Spleen (tissue), 11 donors: ENCODE results near the gene JARID2. TPM values are rescaled to one million over a fixed set of nuclear protein-coding genes. Genes with fewer than 3 reads are reported as not detected.

ENCODE experiments used
- DNase-seq: peaks from one replicate; pipeline ENCODE4 v3.0.0-alpha.2; 2020
- H3K27ac ChIP-seq, 8 donors: fragments of 200-600 bp; sonication (generic) in 7 of 8; 1 replicate in 4 of 8; 2 replicates in 4 of 8; pipeline versions ENCODE4 v1.5.0 to v1.8.0; 2016 to 2021; ENCODE audit warnings: inconsistent platforms in 4 of 8, mild to moderate bottlenecking in 4 of 8, moderate library complexity in 1 of 8
- H3K27me3 ChIP-seq, 7 donors: fragments of 200-600 bp; sonication (generic) in 6 of 7; replicated peaks in 1 of 7; 1 replicate in 4 of 7; 2 replicates in 3 of 7; pipeline versions ENCODE4 v1.5.0 to v1.8.0; 2016 to 2021; ENCODE audit warnings: inconsistent platforms in 3 of 7, mild to moderate bottlenecking in 1 of 7
- H3K36me3 ChIP-seq, 6 donors: fragments of 200-600 bp; sonication (generic) in 5 of 6; 1 replicate in 4 of 6; 2 replicates in 2 of 6; pipeline versions ENCODE4 v1.5.0 to v1.8.0; 2016 to 2021; ENCODE audit warnings: inconsistent platforms in 2 of 6
- H3K4me1 ChIP-seq, 6 donors: fragments of 200-600 bp; sonication (generic) in 5 of 6; 1 replicate in 3 of 6; 2 replicates in 3 of 6; pipeline versions ENCODE4 v1.5.0 to v1.8.0; 2016 to 2021; ENCODE audit warnings: inconsistent platforms in 3 of 6
- H3K4me3 ChIP-seq, 8 donors: fragments of 200-600 bp; sonication (generic) in 7 of 8; 1 replicate in 4 of 8; 2 replicates in 4 of 8; pipeline versions ENCODE4 v1.5.0 to v1.8.0; 2016 to 2021; ENCODE audit warnings: inconsistent platforms in 4 of 8, mild to moderate bottlenecking in 4 of 8, moderate library complexity in 2 of 8
- H3K9me3 ChIP-seq, 8 donors: fragments of 200-600 bp; sonication (generic) in 7 of 8; 1 replicate in 4 of 8; 2 replicates in 4 of 8; pipeline versions ENCODE4 v1.5.0 to v1.8.0; 2016 to 2021; ENCODE audit warnings: inconsistent platforms in 4 of 8
- POLR2A ChIP-seq, 3 donors: fragments of 450-650 bp; IDR thresholded peaks; one replicate each; pipeline ENCODE4 v1.5.1; 2017; ENCODE audit warnings: antibody characterized with exemption in 3 of 3, mild to moderate bottlenecking in 1 of 3
- POLR2AphosphoS5 ChIP-seq, 3 donors: sonication (generic); formaldehyde crosslinking; IDR thresholded peaks; one replicate each; pipeline ENCODE4 v1.5.1; 2017; ENCODE audit warnings: antibody characterized with exemption in 3 of 3
- WGBS, 5 donors: extraction: QIAGEN DNeasy Blood & Tissue Kit in 3 of 5; methylation state at CpG; one replicate each; pipeline versions ENCODE4 v1.1.5 to v1.1.7; 2013 to 2018; 5-methylcytosine and 5-hydroxymethylcytosine counted together
- intact Hi-C: fragments of 100-400 bp; cut with DNase I; formaldehyde crosslinking; loops from one replicate; pipeline ENCODE4 v1.15.0; 2023; ENCODE audit warnings: low total_unique reads
- polyA plus RNA-seq, 3 donors: library from polyadenylated mRNA; stranded (reverse); fragments of 200-250 nt; gene quantifications; one replicate each; pipeline ENCODE4 v1.2.1, GENCODE V29; 2013
- total RNA-seq, 7 donors: library from RNA; depleted of rRNA in 3 of 7; stranded (reverse); fragments of >200 nt in 3 of 7; fragmentation: NEBNext Ultra II Directional in 4 of 7; extraction: Animal tissue kit (Norgen Biotek cat#: 25700) in 4 of 7; gene quantifications; one replicate each; pipeline versions ENCODE4 v1.1.0 to v1.2.1, GENCODE V29; 2016 to 2021
- TF ChIP-seq, protein P1 (sequence below), 11 experiments: fragments of 200-600 bp in 7 of 11; fragments of 450-650 bp in 4 of 11; sonication (generic) in 4 of 11; IDR thresholded peaks in 8 of 11; conservative IDR thresholded peaks in 3 of 11; 1 replicate in 7 of 11; 2 replicates in 4 of 11; pipeline versions ENCODE4 v1.4.0 to v1.8.0; 2016 to 2021; ENCODE audit warnings: antibody characterized with exemption in 11 of 11, inconsistent platforms in 4 of 11, mild to moderate bottlenecking in 1 of 11
- donor health status: healthy with polysubstance abuse.
- donor health status: DM: no; HTN: no; CAD: no; lungs with moderate emphysema.
- donor health status: DM: no; HTN: no; CAD: no.
- donor health status: Bipolar disorder and iron deficiency.
- donor health status: healthy.
- donor health status: DM: no; HTN: no; CAD: no.
- donor health status: DM: yes; HTN: yes; CAD: no.

The JARID2 gene
- total and polyA plus RNA-seq, 10 donors = 4.4 to 27.1 (median 20.6) TPM

DNA sequence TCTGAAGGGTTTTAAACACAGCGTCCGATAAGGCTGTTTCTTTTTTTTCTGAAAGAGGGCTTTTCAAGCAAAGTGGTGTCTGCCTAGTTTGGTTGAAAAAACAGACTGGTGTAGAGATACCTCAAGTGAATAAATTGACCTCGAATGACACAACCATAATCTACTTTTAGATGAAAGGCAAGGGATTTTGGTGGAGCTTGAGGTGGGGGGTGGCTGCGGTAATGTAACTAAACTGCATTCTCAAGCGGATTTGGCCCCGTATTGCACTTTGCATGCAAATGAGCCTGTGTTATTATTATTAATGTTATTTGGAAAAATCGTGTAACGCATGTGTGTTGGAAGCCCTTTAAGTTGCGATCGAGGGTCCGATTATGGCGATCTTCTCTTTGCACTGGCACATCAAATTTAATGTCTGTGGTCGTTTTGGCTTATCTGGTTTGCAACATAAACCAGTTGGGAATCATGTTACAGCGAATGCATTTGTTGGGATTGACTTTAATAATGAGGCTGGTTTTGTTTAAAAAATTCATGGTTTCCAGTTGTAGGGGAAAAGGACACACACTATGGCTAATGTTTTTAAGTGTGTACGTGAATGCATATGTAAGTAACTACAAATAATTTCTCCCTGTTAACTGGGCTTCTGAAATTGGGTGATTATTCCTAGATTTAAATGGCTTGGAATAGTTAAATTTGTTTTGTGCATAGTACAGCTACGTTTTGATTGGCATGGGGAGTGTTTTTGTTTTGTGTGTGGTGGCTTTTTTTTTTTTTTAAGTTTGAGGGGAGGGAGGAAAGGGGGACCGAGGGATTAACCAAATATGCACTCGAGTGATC is 1.0 kb downstream of the JARID2 start:
- intact Hi-C loops = no loop called here

DNA sequence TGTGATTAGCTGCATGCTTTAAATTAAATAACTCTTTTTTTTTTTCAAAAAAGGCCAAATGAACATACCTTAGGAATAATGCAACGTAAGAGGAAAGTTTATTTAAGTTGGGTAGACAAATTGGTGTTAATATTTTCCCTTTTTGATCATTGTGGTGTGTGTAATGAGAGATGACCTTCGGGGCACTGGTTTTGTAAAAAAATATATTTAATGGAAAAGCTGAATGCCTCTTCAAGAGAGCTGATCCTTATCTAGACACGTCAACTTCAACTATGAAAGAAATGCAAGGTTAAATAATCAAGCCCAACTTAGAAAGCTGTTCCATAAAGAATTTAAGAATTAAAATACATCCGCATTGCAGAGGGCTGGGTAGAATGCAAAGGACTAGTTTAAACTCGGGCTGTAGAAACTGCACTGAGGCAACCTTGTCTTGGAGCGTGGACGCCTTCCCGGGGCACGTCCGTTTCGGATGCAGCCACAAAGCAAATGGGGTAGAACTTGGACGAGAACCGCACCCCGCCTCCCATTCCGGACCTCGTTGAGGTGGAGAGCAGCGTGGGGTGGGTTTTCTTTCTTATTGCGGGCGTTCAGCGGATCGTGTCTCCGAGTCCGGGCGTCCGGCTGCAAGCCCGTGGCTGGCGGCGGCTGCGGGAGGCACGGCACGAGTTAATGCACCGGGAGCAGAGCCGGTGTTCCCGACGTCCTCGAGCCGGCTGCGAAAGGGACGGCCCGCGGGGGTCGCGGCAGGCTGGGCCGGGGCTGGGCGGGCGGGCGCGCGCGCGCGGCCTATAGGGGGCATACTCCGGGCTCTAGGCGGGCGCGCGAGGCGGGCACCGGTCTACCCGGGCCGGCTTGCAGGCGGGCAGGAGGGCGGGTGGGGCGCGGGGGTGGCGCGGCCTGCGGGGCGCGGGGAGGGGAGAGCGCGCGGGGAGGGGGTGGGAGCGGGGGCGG is 1.9 kb downstream of the JARID2 start:
- TF ChIP-seq POLR2AphosphoS5 (IDR thresholded peaks at IDR 0.05) (peak; percentile 55 to 80 (median 79)), POLR2A (IDR thresholded peaks at IDR 0.05) (peak in 1 of 3 donors; percentile 2)
- TF ChIP-seq, protein P1, sequence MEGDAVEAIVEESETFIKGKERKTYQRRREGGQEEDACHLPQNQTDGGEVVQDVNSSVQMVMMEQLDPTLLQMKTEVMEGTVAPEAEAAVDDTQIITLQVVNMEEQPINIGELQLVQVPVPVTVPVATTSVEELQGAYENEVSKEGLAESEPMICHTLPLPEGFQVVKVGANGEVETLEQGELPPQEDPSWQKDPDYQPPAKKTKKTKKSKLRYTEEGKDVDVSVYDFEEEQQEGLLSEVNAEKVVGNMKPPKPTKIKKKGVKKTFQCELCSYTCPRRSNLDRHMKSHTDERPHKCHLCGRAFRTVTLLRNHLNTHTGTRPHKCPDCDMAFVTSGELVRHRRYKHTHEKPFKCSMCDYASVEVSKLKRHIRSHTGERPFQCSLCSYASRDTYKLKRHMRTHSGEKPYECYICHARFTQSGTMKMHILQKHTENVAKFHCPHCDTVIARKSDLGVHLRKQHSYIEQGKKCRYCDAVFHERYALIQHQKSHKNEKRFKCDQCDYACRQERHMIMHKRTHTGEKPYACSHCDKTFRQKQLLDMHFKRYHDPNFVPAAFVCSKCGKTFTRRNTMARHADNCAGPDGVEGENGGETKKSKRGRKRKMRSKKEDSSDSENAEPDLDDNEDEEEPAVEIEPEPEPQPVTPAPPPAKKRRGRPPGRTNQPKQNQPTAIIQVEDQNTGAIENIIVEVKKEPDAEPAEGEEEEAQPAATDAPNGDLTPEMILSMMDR (IDR thresholded peaks at IDR 0.05 in 8 of 11, conservative IDR thresholded peaks at IDR 0.05 in 3 of 11) = peak in 7 of 11 experiments; percentile 15 to 59 (median 53)
- H3K4me1 ChIP-seq = peaks cover 3 to 73% (median 62%) of the 10 kb centered on the region in 6 donors
- peak overlapping the region; percentile 69 to 95 (median 90) for H3K4me3 ChIP-seq
- H3K27me3 ChIP-seq = no peaks in the 10 kb centered on the region
- H3K36me3 ChIP-seq = no peaks in the 10 kb centered on the region
- DNase-seq = peak; percentile 92
- no peaks in the 10 kb centered on the region for H3K9me3 ChIP-seq
- H3K27ac ChIP-seq = peak overlapping the region; percentile 86 to 99 (median 94)
- WGBS, 5 donors = 0 to 1% (median 0%) methylated on average over 28 to 66 of the region's 75 CpGs
- intact Hi-C loops = no loop called here

More for the DNA sequence above, 1.0 kb downstream of the JARID2 start:
- no peaks in the 10 kb centered on the region for H3K27me3 ChIP-seq
- H3K4me3 ChIP-seq = peak overlapping the region; percentile 69 to 95 (median 90)
- 0 to 1% (median 1%) methylated on average over 18 of the region's 18 CpGs for WGBS, 5 donors
- H3K36me3 ChIP-seq = no peaks in the 10 kb centered on the region
- H3K9me3 ChIP-seq = no peaks in the 10 kb centered on the region
- DNase-seq = peak; percentile 25
- H3K27ac ChIP-seq = peak overlapping the region; percentile 86 to 99 (median 98)
- H3K4me1 ChIP-seq = peaks cover 3 to 69% (median 56%) of the 10 kb centered on the region in 6 donors
- no peak for TF ChIP-seq POLR2A (IDR thresholded peaks at IDR 0.05)
- no peak for TF ChIP-seq POLR2AphosphoS5 (IDR thresholded peaks at IDR 0.05)
- TF ChIP-seq, protein P1 (IDR thresholded peaks at IDR 0.05 in 8 of 11, conservative IDR thresholded peaks at IDR 0.05 in 3 of 11) = no peak

DNA sequence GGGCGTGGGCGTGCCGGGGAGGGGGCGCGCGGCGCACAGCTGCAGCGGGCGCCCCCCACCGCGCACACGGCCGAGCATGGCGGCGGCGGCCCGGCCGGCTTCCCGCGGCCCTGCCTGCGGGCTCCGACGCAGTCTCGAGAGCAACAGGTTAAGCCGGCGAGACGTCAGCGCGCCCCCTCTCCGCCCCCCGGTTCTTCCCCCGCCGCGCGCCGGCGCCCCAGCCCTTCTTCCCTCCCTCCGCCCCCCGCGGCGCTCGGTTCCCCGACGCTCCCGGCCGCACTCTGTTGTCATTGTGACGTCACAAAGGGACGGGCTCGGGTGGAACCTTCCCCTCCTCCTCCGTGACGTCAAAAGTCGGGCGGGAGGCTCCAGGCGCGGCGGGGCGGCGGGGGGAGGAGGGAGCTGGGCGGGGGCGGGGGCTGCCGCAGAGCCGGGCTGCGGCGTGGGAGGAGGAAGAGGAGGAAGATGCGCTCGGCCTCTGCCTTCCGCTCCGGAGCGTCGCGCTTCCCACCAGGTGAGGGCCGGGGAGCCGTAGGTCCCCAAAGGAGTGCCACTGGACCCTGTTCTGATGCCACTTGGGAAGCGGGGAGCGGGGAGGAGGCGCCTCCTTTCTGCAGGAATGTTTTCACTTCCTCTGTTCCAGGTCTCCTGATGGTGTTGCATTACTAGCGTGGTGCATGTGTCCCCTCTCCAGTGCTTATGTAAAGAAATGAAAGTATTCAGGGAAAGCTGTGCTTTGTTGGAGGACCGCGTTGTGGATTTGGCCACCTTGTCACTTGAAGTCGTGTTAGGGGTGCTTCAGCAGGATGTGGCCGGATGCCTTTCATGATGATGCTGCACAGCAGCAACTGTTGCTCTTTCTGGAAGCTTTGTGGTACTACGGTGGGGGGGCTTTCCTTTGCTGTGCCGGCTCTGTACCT is 2.8 kb downstream of the JARID2 start:
- 0 to 2% (median 1%) methylated on average over 26 to 75 of the region's 83 CpGs for WGBS, 5 donors
- TF ChIP-seq, protein P1 (IDR thresholded peaks at IDR 0.05 in 8 of 11, conservative IDR thresholded peaks at IDR 0.05 in 3 of 11) = peak in 4 of 11 experiments; percentile 8 to 31 (median 12)
- TF ChIP-seq POLR2AphosphoS5 (IDR thresholded peaks at IDR 0.05) (peak; percentile 86 to 91 (median 89)), POLR2A (IDR thresholded peaks at IDR 0.05) (peak in 1 of 3 donors; percentile 27)
- H3K9me3 ChIP-seq = no peaks in the 10 kb centered on the region
- intact Hi-C loops = no loop called here
- peak; percentile 98 for DNase-seq
- H3K36me3 ChIP-seq = no peaks in the 10 kb centered on the region
- peaks cover 6 to 73% (median 64%) of the 10 kb centered on the region in 6 donors for H3K4me1 ChIP-seq
- no peaks in the 10 kb centered on the region for H3K27me3 ChIP-seq
- H3K27ac ChIP-seq = peak overlapping the region; percentile 79 to 99 (median 94)
- peak overlapping the region; percentile 31 to 95 (median 83) for H3K4me3 ChIP-seq
